Caco-2 (cell line): ENCODE measurements around the gene ELMOD1. TPM values are rescaled to one million over a fixed set of nuclear protein-coding genes. Genes with fewer than 3 reads are reported as not detected.

Experiments
- BruUV-seq: library from RNA; stranded (reverse); fragments of 400-500 nt; replicated peaks from 2 replicates; lab custom pipeline; 2021; lab: Mats Ljungman, UMichigan
- CTCF ChIA-PET: fragments of 300-600 bp; sonication (Branson Sonifier 250); formaldehyde crosslinking; loops from one replicate; lab custom pipeline; 2022; ENCODE audit warnings: antibody characterized with exemption; lab: Charles Lee
- POLR2A ChIA-PET: fragments of 300-600 bp; sonication (Branson Sonifier 250); formaldehyde crosslinking; loops from one replicate; lab custom pipeline; 2022; ENCODE audit warnings: antibody characterized with exemption; lab: Charles Lee
- DNase-seq, 2 experiments: peaks; one replicate each; pipeline versions ENCODE4 v3.0.0 to v3.0.0-alpha.2; 2020 to 2022
- H3K27me3 ChIP-seq: replicated peaks from 2 replicates; pipeline ENCODE4 v1.6.0; 2011; ENCODE audit warnings: low read length; ENCODE audit not compliant: control insufficient read depth, insufficient read depth
- H3K36me3 ChIP-seq: 2 replicates; pipeline ENCODE4 v1.5.1; 2011; ENCODE audit warnings: low read length; ENCODE audit not compliant: control insufficient read depth, insufficient read depth
- H3K4me1 ChIP-seq: fragments of 250-450 bp; sonication (Bioruptor Pico); 2 replicates; pipeline ENCODE4 v1.5.1; 2020; ENCODE audit warnings: mild to moderate bottlenecking
- H3K4me3 ChIP-seq: 2 replicates; pipeline ENCODE4 v1.5.1; 2011; ENCODE audit warnings: low read depth, mild to moderate bottlenecking, control low read depth, low read length
- H3K9me3 ChIP-seq: fragments of 250-450 bp; sonication (Bioruptor Pico); 2 replicates; pipeline ENCODE4 v1.5.1; 2020; ENCODE audit warnings: mild to moderate bottlenecking, moderate library complexity
- H3K27ac Mint-ChIP-seq: one replicate; pipeline ENCODE4 v1.8.0; 2022; ENCODE audit warnings: mixed read lengths; ENCODE audit not compliant: unreplicated experiment
- H3K27me3 Mint-ChIP-seq: one replicate; pipeline ENCODE4 v1.8.0; 2022; ENCODE audit warnings: mixed read lengths; ENCODE audit not compliant: insufficient read depth, unreplicated experiment
- H3K36me3 Mint-ChIP-seq: one replicate; pipeline ENCODE4 v1.8.0; 2022; ENCODE audit warnings: mild to moderate bottlenecking, mixed read lengths; ENCODE audit not compliant: insufficient read depth, unreplicated experiment
- H3K4me1 Mint-ChIP-seq: one replicate; pipeline ENCODE4 v1.8.0; 2022; ENCODE audit warnings: low read depth, mixed read lengths; ENCODE audit not compliant: unreplicated experiment
- H3K4me3 Mint-ChIP-seq: one replicate; pipeline ENCODE4 v1.8.0; 2022; ENCODE audit warnings: mild to moderate bottlenecking, moderate library complexity, mixed read lengths; ENCODE audit not compliant: unreplicated experiment
- H3K9me3 Mint-ChIP-seq: one replicate; pipeline ENCODE4 v1.8.0; 2022; ENCODE audit warnings: mixed read lengths; ENCODE audit not compliant: unreplicated experiment
- intact Hi-C: fragments of 100-400 bp; cut with micrococcal nuclease; formaldehyde crosslinking; loops from one replicate; pipeline ENCODE4 v1.10.0; 2022; ENCODE audit not compliant: unreplicated experiment
- total RNA-seq: library from RNA; stranded (reverse); gene quantifications from 2 replicates; pipeline ENCODE4 v1.2.3, GENCODE V29; 2022
- TF ChIP-seq, protein P1 (sequence below), 2 experiments: fragments of 200-600 bp in 1 of 2; IDR thresholded peaks; 1 replicate in 1 of 2; 2 replicates in 1 of 2; pipeline versions ENCODE4 v1.5.1 to v1.8.0; 2011 to 2022; ENCODE audit warnings: antibody characterized with exemption in 1 of 2, control low read depth in 1 of 2, inconsistent platforms in 1 of 2, low read depth in 1 of 2, low read length in 1 of 2, mild to moderate bottlenecking in 1 of 2, moderate library complexity in 1 of 2; ENCODE audit not compliant: insufficient read depth in 1 of 2, severe bottlenecking in 1 of 2, unreplicated experiment in 1 of 2

Gene ELMOD1
- total RNA-seq, 1 experiment from 2014 or later = not detected

- Histone ChIP-seq H3K36me3 (no peaks in the 10 kb centered on the region), H3K4me1 (no peaks in the 10 kb centered on the region), H3K9me3 (no peaks in the 10 kb centered on the region), H3K27me3 (no peaks in the 10 kb centered on the region), H3K4me3 (no peak overlapping the region)
- TF ChIP-seq, protein P1, sequence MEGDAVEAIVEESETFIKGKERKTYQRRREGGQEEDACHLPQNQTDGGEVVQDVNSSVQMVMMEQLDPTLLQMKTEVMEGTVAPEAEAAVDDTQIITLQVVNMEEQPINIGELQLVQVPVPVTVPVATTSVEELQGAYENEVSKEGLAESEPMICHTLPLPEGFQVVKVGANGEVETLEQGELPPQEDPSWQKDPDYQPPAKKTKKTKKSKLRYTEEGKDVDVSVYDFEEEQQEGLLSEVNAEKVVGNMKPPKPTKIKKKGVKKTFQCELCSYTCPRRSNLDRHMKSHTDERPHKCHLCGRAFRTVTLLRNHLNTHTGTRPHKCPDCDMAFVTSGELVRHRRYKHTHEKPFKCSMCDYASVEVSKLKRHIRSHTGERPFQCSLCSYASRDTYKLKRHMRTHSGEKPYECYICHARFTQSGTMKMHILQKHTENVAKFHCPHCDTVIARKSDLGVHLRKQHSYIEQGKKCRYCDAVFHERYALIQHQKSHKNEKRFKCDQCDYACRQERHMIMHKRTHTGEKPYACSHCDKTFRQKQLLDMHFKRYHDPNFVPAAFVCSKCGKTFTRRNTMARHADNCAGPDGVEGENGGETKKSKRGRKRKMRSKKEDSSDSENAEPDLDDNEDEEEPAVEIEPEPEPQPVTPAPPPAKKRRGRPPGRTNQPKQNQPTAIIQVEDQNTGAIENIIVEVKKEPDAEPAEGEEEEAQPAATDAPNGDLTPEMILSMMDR (IDR thresholded peaks at IDR 0.05; ENCODE audit: insufficient read depth in 1 of 2, low read depth in 1 of 2, low read length in 1 of 2, severe bottlenecking in 1 of 2, unreplicated experiment in 1 of 2) = no peak
- Mint-ChIP-seq H3K27ac (no peak overlapping the region), H3K4me1 (no peaks in the 10 kb centered on the region), H3K27me3 (peaks cover 30% of the 10 kb centered on the region), H3K36me3 (no peaks in the 10 kb centered on the region), H3K9me3 (no peaks in the 10 kb centered on the region), H3K4me3 (no peak overlapping the region)
- BruUV-seq = no TSS peak
- CTCF ChIA-PET = interaction anchor here (0.7 kb wide), 1 partner anchor 36 kb away, joined by 3 read pairs; no protein-coding TSS in a partner anchor
- intact Hi-C loops = no loop called here
- POLR2A ChIA-PET = no interaction called here
- no peak for DNase-seq
Measured at GRCh38 chr11:107653076-107653475, 62.1 kb downstream of the ELMOD1 start.

GRCh38 chr11:107655602-107656001 is 64.7 kb downstream of the ELMOD1 start:
- TF ChIP-seq, protein P1 (IDR thresholded peaks at IDR 0.05; ENCODE audit: insufficient read depth in 1 of 2, low read depth in 1 of 2, low read length in 1 of 2, severe bottlenecking in 1 of 2, unreplicated experiment in 1 of 2) = no peak
- H3K27me3 Mint-ChIP-seq = peaks cover 16% of the 10 kb centered on the region
- H3K9me3 Mint-ChIP-seq = no peaks in the 10 kb centered on the region
- POLR2A ChIA-PET = no interaction called here
- Histone ChIP-seq H3K36me3 (no peaks in the 10 kb centered on the region), H3K4me3 (no peak overlapping the region), H3K4me1 (no peaks in the 10 kb centered on the region), H3K9me3 (no peaks in the 10 kb centered on the region), H3K27me3 (no peaks in the 10 kb centered on the region)
- CTCF ChIA-PET = no interaction called here
- no TSS peak for BruUV-seq
- no peaks in the 10 kb centered on the region for H3K4me1 Mint-ChIP-seq
- H3K36me3 Mint-ChIP-seq = no peaks in the 10 kb centered on the region
- intact Hi-C loops = no loop called here
- DNase-seq = no peak
- no peak overlapping the region for H3K27ac Mint-ChIP-seq
- no peak overlapping the region for H3K4me3 Mint-ChIP-seq

DNA sequence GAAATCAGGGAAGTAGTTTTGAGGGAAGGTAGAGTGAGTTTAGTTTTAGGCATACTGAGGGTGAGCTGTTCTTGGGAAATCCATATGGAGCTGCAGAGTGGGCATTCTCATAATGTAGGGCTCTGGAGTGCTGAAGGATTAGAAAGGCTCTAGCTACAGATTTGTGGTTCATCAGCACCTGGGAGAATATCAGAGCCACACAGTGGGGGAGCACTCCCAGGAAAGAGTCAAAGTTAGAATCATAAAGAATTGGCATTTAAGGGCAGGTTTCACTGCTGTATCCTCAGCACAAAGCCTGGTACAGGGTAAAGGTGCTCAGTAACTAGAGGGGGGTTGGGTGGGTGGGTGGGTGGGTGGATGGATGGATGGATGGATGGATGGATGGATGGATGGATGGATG is 68.4 kb downstream of the ELMOD1 start:
- Histone ChIP-seq H3K4me3 (no peak overlapping the region), H3K27me3 (no peaks in the 10 kb centered on the region; the same call in 1 of the 2 replicates), H3K36me3 (no peaks in the 10 kb centered on the region), H3K9me3 (no peaks in the 10 kb centered on the region), H3K4me1 (no peaks in the 10 kb centered on the region)
- ChIA-PET CTCF (no interaction called here), POLR2A (no interaction called here)
- no TSS peak for BruUV-seq
- TF ChIP-seq, protein P1 (IDR thresholded peaks at IDR 0.05; ENCODE audit: insufficient read depth in 1 of 2, low read depth in 1 of 2, low read length in 1 of 2, severe bottlenecking in 1 of 2, unreplicated experiment in 1 of 2) = no peak
- Mint-ChIP-seq H3K4me1 (no peaks in the 10 kb centered on the region), H3K27me3 (peaks cover 17% of the 10 kb centered on the region), H3K27ac (no peak overlapping the region), H3K36me3 (no peaks in the 10 kb centered on the region), H3K4me3 (no peak overlapping the region), H3K9me3 (no peaks in the 10 kb centered on the region)
- DNase-seq = no peak
- intact Hi-C loops = no loop called here
